GM12878 (cell line): ENCODE measurements around the gene CACNA1I. TPM values are rescaled to one million over a fixed set of nuclear protein-coding genes. Genes with fewer than 3 reads are reported as not detected.

Source experiments
- BACH1 ChIP-seq: fragments of 450-650 bp; IDR thresholded peaks from 2 replicates; pipeline ENCODE4 v1.6.1; 2017; ENCODE audit warnings: mild to moderate bottlenecking, borderline replicate concordance
- BRCA1 ChIP-seq: IDR thresholded peaks from 2 replicates; pipeline ENCODE4 v1.6.1; 2011; ENCODE audit warnings: low read depth, low read length, improper control_type of control experiment
- CBFB ChIP-seq: IDR thresholded peaks from 2 replicates; pipeline ENCODE4 v1.6.1; 2016; ENCODE audit warnings: antibody characterized with exemption, low read depth
- CEBPB ChIP-seq, 2 experiments: fragments of 150-350 bp in 1 of 2; IDR thresholded peaks; 2 replicates each; pipeline ENCODE4 v1.6.1; 2012 to 2014; ENCODE audit warnings: low read depth in 2 of 2, low read length in 2 of 2, borderline replicate concordance in 1 of 2, inconsistent platforms in 1 of 2
- CEBPZ ChIP-seq: fragments of 150-350 bp; IDR thresholded peaks from 2 replicates; pipeline ENCODE4 v1.6.1; 2016; ENCODE audit warnings: low read depth, low read length
- GATAD2B ChIP-seq: fragments of 450-650 bp; conservative IDR thresholded peaks from 2 replicates; pipeline ENCODE4 v1.6.1; 2017; ENCODE audit warnings: low read depth, mild to moderate bottlenecking, moderate library complexity
- KAT2A ChIP-seq: conservative IDR thresholded peaks from 2 replicates; pipeline ENCODE4 v1.6.1; 2011; ENCODE audit warnings: low read depth, low read length; ENCODE audit not compliant: control insufficient read depth
- KDM1A ChIP-seq: fragments of 200-600 bp; sonication (generic); IDR thresholded peaks from 2 replicates; pipeline ENCODE4 v1.6.1; 2016; ENCODE audit warnings: borderline replicate concordance
- NR2C2 ChIP-seq: IDR thresholded peaks from 2 replicates; pipeline ENCODE4 v1.6.1; 2011; ENCODE audit warnings: borderline replicate concordance, low read depth; ENCODE audit not compliant: control insufficient read depth, insufficient read length
- PAX5 ChIP-seq: IDR thresholded peaks from 2 replicates; pipeline ENCODE4 v1.6.1; 2011; ENCODE audit warnings: low read depth, low read length, borderline replicate concordance
- ZNF592 ChIP-seq: fragments of 450-650 bp; IDR thresholded peaks from 2 replicates; pipeline ENCODE4 v1.6.1; 2017; ENCODE audit warnings: mild to moderate bottlenecking, moderate library complexity
- polyA plus RNA-seq, 11 experiments: library from polyadenylated mRNA; depleted of rRNA in 4 of 11; unstranded in 6 of 11; stranded (reverse) in 5 of 11; fragments of >200 nt; fragmentation: Nextera tagmentation in 4 of 11; fragmentation: Illumina TruSeq in 1 of 11; extraction: Ambion mirVana in 4 of 11; extraction: Trizol in 1 of 11; gene quantifications; 1 replicate in 1 of 11; 2 replicates in 10 of 11; pipeline versions ENCODE4 v1.2.1 to v1.2.3, GENCODE V29; 2011 to 2016; ENCODE audit warnings: inconsistent platforms in 2 of 11, missing spikeins in 2 of 11, low read depth in 1 of 11
- total RNA-seq, 4 experiments: library from RNA; depleted of rRNA in 3 of 4; stranded (reverse); fragments of >200 nt in 3 of 4; fragmentation: Illumina TruSeq in 1 of 4; extraction: Trizol in 1 of 4; gene quantifications; 2 replicates each; pipeline versions ENCODE4 v1.2.1 to v1.2.3, GENCODE V29; 2013 to 2021
- TF ChIP-seq, protein P1 (sequence below): fragments of 450-650 bp; formaldehyde crosslinking; IDR thresholded peaks from 2 replicates; pipeline ENCODE4 v1.5.0; 2022; ENCODE audit warnings: mild to moderate bottlenecking, missing genetic modification characterization
- TF ChIP-seq, protein P2 (sequence below): fragments of 450-650 bp; conservative IDR thresholded peaks from 2 replicates; pipeline ENCODE4 v1.6.1; 2017; ENCODE audit warnings: mild to moderate bottlenecking, moderate library complexity

CACNA1I gene
- total and polyA plus RNA-seq, 10 of the 15 experiments (the other 5 are each of a cell fraction or from before 2014, with no cell fraction given), result 0.01 to 0.03 TPM; not detected in 8

GRCh38 chr22:39528080-39528661, 42.4 kb upstream of the CACNA1I start (continued):
- TF ChIP-seq ZNF592 (no peak), NR2C2 (no peak), GATAD2B (no peak), CBFB (no peak), BRCA1 (no peak), KDM1A (no peak), CEBPB (IDR thresholded peaks at IDR 0.05; ENCODE audit: borderline replicate concordance in 1 of 2, low read depth in 2 of 2, low read length in 2 of 2) (no peak), PAX5 (no peak), BACH1 (peak; percentile 5; the same call in 1 of the 2 replicates), CEBPZ (no peak), KAT2A (no peak)
- TF ChIP-seq, protein P1, sequence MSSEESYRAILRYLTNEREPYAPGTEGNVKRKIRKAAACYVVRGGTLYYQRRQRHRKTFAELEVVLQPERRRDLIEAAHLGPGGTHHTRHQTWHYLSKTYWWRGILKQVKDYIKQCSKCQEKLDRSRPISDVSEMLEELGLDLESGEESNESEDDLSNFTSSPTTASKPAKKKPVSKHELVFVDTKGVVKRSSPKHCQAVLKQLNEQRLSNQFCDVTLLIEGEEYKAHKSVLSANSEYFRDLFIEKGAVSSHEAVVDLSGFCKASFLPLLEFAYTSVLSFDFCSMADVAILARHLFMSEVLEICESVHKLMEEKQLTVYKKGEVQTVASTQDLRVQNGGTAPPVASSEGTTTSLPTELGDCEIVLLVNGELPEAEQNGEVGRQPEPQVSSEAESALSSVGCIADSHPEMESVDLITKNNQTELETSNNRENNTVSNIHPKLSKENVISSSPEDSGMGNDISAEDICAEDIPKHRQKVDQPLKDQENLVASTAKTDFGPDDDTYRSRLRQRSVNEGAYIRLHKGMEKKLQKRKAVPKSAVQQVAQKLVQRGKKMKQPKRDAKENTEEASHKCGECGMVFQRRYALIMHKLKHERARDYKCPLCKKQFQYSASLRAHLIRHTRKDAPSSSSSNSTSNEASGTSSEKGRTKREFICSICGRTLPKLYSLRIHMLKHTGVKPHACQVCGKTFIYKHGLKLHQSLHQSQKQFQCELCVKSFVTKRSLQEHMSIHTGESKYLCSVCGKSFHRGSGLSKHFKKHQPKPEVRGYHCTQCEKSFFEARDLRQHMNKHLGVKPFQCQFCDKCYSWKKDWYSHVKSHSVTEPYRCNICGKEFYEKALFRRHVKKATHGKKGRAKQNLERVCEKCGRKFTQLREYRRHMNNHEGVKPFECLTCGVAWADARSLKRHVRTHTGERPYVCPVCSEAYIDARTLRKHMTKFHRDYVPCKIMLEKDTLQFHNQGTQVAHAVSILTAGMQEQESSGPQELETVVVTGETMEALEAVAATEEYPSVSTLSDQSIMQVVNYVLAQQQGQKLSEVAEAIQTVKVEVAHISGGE, result no peak
- TF ChIP-seq, protein P2, sequence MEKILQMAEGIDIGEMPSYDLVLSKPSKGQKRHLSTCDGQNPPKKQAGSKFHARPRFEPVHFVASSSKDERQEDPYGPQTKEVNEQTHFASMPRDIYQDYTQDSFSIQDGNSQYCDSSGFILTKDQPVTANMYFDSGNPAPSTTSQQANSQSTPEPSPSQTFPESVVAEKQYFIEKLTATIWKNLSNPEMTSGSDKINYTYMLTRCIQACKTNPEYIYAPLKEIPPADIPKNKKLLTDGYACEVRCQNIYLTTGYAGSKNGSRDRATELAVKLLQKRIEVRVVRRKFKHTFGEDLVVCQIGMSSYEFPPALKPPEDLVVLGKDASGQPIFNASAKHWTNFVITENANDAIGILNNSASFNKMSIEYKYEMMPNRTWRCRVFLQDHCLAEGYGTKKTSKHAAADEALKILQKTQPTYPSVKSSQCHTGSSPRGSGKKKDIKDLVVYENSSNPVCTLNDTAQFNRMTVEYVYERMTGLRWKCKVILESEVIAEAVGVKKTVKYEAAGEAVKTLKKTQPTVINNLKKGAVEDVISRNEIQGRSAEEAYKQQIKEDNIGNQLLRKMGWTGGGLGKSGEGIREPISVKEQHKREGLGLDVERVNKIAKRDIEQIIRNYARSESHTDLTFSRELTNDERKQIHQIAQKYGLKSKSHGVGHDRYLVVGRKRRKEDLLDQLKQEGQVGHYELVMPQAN, result no peak; the same call in 1 of the 2 replicates
